ENCODE data around the gene SHD.
"Not testable (repeated sequence)": the region's sequence is repeated elsewhere in the genome, so short reads cannot be mapped to it uniquely, and the experiment has no call there.

DNA sequence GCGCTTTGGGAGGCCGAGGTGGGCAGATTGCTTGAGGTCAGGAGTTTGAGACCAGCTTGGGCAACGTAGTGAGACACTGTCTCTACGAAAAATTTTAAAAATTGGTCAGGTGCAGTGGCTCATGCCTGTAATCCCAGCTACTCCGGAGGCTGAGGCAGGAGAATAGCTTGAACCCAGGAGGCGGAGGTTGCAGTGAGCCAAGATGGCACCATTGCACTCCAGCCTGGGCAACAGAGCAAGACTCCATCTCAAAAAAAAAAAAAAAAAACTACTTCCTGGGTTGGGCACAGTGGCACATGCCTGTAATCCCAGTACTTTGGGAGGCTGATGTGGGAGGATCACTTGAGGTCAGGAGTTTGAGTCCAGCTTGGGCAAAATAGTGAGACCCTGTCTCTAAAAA lies 47.5 kb upstream of the SHD start:
- TF ChIP-seq, protein P1, sequence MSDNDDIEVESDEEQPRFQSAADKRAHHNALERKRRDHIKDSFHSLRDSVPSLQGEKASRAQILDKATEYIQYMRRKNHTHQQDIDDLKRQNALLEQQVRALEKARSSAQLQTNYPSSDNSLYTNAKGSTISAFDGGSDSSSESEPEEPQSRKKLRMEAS (IDR thresholded peaks at IDR 0.05; ENCODE audit: low read depth, low read length) = not testable (repeated sequence)
- TF ChIP-seq, protein P2, sequence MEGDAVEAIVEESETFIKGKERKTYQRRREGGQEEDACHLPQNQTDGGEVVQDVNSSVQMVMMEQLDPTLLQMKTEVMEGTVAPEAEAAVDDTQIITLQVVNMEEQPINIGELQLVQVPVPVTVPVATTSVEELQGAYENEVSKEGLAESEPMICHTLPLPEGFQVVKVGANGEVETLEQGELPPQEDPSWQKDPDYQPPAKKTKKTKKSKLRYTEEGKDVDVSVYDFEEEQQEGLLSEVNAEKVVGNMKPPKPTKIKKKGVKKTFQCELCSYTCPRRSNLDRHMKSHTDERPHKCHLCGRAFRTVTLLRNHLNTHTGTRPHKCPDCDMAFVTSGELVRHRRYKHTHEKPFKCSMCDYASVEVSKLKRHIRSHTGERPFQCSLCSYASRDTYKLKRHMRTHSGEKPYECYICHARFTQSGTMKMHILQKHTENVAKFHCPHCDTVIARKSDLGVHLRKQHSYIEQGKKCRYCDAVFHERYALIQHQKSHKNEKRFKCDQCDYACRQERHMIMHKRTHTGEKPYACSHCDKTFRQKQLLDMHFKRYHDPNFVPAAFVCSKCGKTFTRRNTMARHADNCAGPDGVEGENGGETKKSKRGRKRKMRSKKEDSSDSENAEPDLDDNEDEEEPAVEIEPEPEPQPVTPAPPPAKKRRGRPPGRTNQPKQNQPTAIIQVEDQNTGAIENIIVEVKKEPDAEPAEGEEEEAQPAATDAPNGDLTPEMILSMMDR (IDR thresholded peaks at IDR 0.05; ENCODE audit: low read depth, low read length) = not testable (repeated sequence)
- not testable (repeated sequence) for TF ChIP-seq POLR2A (IDR thresholded peaks at IDR 0.05; ENCODE audit: extremely low read depth, insufficient read length)
